Large intestine (tissue), 3 donors: ENCODE results near the gene SH3GL3. TPM values are rescaled to one million over a fixed set of nuclear protein-coding genes. Genes with fewer than 3 reads are reported as not detected.

Source experiments
- DNase-seq, 2 donors: peaks; one replicate each; pipeline versions ENCODE4 v3.0.0 to v3.0.0-alpha.2; 2013
- H3K27ac ChIP-seq: one replicate; pipeline ENCODE4 v1.5.1; 2013; ENCODE audit warnings: low read length
- H3K27me3 ChIP-seq: 2 replicates; pipeline ENCODE4 v1.6.1; 2013; ENCODE audit warnings: low read length; ENCODE audit not compliant: control insufficient read depth, insufficient read depth
- H3K36me3 ChIP-seq: 2 replicates; pipeline ENCODE4 v1.6.1; 2013; ENCODE audit warnings: low read length; ENCODE audit not compliant: control insufficient read depth, insufficient read depth
- H3K4me1 ChIP-seq: one replicate; pipeline ENCODE4 v1.6.1; 2013; ENCODE audit warnings: low read length; ENCODE audit not compliant: control insufficient read depth, insufficient read depth
- H3K4me3 ChIP-seq: one replicate; pipeline ENCODE4 v1.5.1; 2013; ENCODE audit warnings: low read length
- H3K9me3 ChIP-seq: one replicate; pipeline ENCODE4 v1.6.1; 2013; ENCODE audit warnings: mild to moderate bottlenecking, low read depth, low read length, moderate library complexity; ENCODE audit not compliant: control insufficient read depth
- WGBS: methylation state at CpG from one replicate; pipeline ENCODE4 v1.1.5; 2013; ENCODE audit warnings: low lambda C conversion rate; ENCODE audit not compliant: insufficient coverage; 5-methylcytosine and 5-hydroxymethylcytosine counted together
- polyA plus RNA-seq: library from polyadenylated mRNA; unstranded; fragments of 120-200 nt; gene quantifications from one replicate; pipeline ENCODE4 v1.2.1, GENCODE V29; 2013

Gene SH3GL3
- polyA plus RNA-seq, 1 donor, result 4.7 TPM

GRCh38 chr15:83498801-83499200 lies 51.7 kb downstream of the SH3GL3 start:
- H3K4me1 ChIP-seq, result no peaks in the 10 kb centered on the region
- H3K36me3 ChIP-seq, result no peaks in the 10 kb centered on the region
- H3K27me3 ChIP-seq, result no peaks in the 10 kb centered on the region
- WGBS, result 20% methylated on average over 1 of the region's 3 CpGs
- H3K4me3 ChIP-seq, result no peak overlapping the region
- no peak for DNase-seq
- no peak overlapping the region for H3K27ac ChIP-seq
- H3K9me3 ChIP-seq, result no peaks in the 10 kb centered on the region

DNA sequence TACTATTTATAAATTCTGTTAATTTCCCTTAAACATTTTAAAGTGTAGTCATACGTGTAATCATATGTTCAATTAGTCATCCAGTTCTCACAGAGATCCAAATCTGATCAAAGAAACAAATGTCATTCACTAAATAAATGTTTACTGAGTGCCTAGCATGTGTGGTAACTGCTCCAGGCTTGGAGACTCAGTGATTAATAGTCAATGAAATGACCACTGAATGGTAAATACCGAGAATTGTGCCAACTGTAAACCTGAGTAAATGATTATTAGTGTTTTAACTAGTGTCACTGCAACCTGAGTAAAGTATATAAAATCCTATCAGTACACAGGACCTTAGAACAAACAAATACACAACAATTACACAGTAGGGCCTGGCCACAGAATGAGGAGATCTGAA lies 52.3 kb downstream of the SH3GL3 start:
- H3K36me3 ChIP-seq, result no peaks in the 10 kb centered on the region
- no peak overlapping the region for H3K4me3 ChIP-seq
- H3K9me3 ChIP-seq, result no peaks in the 10 kb centered on the region
- DNase-seq, result no peak
- H3K27me3 ChIP-seq, result no peaks in the 10 kb centered on the region
- H3K27ac ChIP-seq, result no peak overlapping the region
- no peaks in the 10 kb centered on the region for H3K4me1 ChIP-seq
- WGBS, result 80% methylated on average over 1 of the region's 2 CpGs

- DNase-seq, result no peak
- Histone ChIP-seq H3K4me1 (no peaks in the 10 kb centered on the region), H3K27me3 (no peaks in the 10 kb centered on the region), H3K9me3 (no peaks in the 10 kb centered on the region), H3K36me3 (no peaks in the 10 kb centered on the region), H3K27ac (no peak overlapping the region), H3K4me3 (no peak overlapping the region)
- 89% methylated on average over 3 of the region's 4 CpGs for WGBS
Measured at GRCh38 chr15:83503595-83504364, 56.6 kb downstream of the SH3GL3 start.

- no peak overlapping the region for H3K27ac ChIP-seq
Measured at GRCh38 chr15:83504365-83504764, 57.2 kb downstream of the SH3GL3 start.

GRCh38 chr15:83510001-83510400 lies 62.9 kb downstream of the SH3GL3 start:
- no peaks in the 10 kb centered on the region for H3K36me3 ChIP-seq
- no peak for DNase-seq
- 90% methylated on average over 2 of the region's 4 CpGs for WGBS

More at GRCh38 chr15:83504365-83504764, 57.2 kb downstream of the SH3GL3 start:
- no peaks in the 10 kb centered on the region for H3K36me3 ChIP-seq
- DNase-seq, result no peak
- no peaks in the 10 kb centered on the region for H3K4me1 ChIP-seq
- no peaks in the 10 kb centered on the region for H3K27me3 ChIP-seq
- no peaks in the 10 kb centered on the region for H3K9me3 ChIP-seq
- no CpG with 5 or more reads among the region's 4 CpGs for WGBS
- H3K4me3 ChIP-seq, result no peak overlapping the region

GRCh38 chr15:83512459-83512858 lies 65.3 kb downstream of the SH3GL3 start:
- WGBS, result 37% methylated on average over 3 of the region's 8 CpGs
- no peaks in the 10 kb centered on the region for H3K36me3 ChIP-seq
- H3K27ac ChIP-seq, result no peak overlapping the region
- no peak for DNase-seq
- no peaks in the 10 kb centered on the region for H3K27me3 ChIP-seq
- H3K4me1 ChIP-seq, result no peaks in the 10 kb centered on the region
- H3K4me3 ChIP-seq, result no peak overlapping the region
- H3K9me3 ChIP-seq, result no peaks in the 10 kb centered on the region

More at GRCh38 chr15:83510001-83510400, 62.9 kb downstream of the SH3GL3 start:
- no peaks in the 10 kb centered on the region for H3K27me3 ChIP-seq
- no peak overlapping the region for H3K27ac ChIP-seq
- H3K4me3 ChIP-seq, result no peak overlapping the region
- H3K4me1 ChIP-seq, result no peaks in the 10 kb centered on the region
- no peaks in the 10 kb centered on the region for H3K9me3 ChIP-seq

- Histone ChIP-seq H3K36me3 (no peaks in the 10 kb centered on the region), H3K9me3 (no peaks in the 10 kb centered on the region), H3K4me3 (no peak overlapping the region), H3K27ac (no peak overlapping the region), H3K4me1 (no peaks in the 10 kb centered on the region), H3K27me3 (no peaks in the 10 kb centered on the region)
- no CpG with 5 or more reads among the region's 4 CpGs for WGBS
- DNase-seq, result no peak
Measured at GRCh38 chr15:83514584-83514983, 67.4 kb downstream of the SH3GL3 start.

DNA sequence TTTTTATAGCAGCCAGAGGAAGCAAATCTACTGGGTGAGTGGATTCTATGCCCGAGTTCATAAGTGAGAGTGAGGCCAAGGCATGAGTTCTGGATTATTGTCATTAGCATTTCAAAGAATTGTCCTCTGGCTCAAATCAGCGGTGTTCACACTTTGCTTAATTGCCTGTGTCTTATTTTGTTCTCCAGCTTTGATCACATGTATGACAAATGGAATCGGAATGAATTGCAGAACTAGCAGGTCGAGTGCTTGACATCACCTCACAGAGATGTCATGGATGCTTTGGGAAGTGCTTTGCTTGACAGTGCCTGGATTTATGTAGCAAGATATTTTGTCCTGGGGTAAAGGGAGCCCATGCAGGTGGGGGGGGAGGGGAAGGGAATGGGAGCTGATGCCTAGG lies 68.0 kb downstream of the SH3GL3 start:
- H3K36me3 ChIP-seq, result no peaks in the 10 kb centered on the region
- no CpG with 5 or more reads among the region's 4 CpGs for WGBS
- H3K27ac ChIP-seq, result no peak overlapping the region
- no peak overlapping the region for H3K4me3 ChIP-seq
- no peaks in the 10 kb centered on the region for H3K4me1 ChIP-seq
- H3K27me3 ChIP-seq, result no peaks in the 10 kb centered on the region
- DNase-seq, result no peak
- H3K9me3 ChIP-seq, result no peaks in the 10 kb centered on the region

DNA sequence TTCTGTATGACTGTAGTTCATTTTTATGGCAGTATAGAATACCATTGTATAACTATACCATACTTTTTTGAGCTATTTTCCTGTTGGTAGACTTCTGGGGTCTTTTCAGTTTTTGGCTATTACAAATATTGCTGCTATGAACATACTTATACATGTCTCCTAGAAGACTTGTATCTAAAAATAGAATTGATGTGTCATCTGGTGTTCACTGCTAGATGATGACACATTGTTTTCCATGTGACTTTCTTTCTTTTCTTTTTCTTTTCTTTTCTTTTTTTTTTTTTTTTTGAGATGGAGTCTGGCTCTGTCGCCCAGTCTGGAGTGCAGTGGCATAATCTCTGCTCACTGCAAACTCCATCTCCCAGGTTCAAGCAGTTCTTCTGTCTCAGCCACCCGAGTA lies 69.8 kb downstream of the SH3GL3 start:
- no peak for DNase-seq
- no peaks in the 10 kb centered on the region for H3K4me1 ChIP-seq
- no peaks in the 10 kb centered on the region for H3K9me3 ChIP-seq
- no CpG with 5 or more reads among the region's 2 CpGs for WGBS
- H3K27me3 ChIP-seq, result no peaks in the 10 kb centered on the region
- H3K27ac ChIP-seq, result no peak overlapping the region
- no peaks in the 10 kb centered on the region for H3K36me3 ChIP-seq
- no peak overlapping the region for H3K4me3 ChIP-seq

DNA sequence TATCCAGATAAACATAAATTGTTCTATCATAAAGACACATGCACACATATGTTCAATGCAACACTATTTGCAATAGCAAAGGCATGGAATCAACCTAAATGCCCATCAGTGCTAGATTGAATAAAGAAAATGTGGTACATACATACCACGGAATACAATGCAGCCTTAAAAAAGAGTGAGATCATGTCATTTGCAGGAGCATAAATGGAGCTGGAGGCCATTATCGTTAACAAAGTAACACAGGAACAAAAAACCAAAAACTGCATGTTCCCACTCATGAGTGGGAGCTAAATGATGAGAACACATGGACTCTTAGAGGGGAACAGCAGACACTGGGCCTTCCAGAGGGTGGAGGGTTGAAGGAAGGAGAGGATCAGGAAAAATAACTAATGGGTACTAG lies 79.2 kb downstream of the SH3GL3 start:
- 80% methylated on average over 2 of the region's 2 CpGs for WGBS
- Histone ChIP-seq H3K4me1 (no peaks in the 10 kb centered on the region), H3K27me3 (no peaks in the 10 kb centered on the region), H3K36me3 (no peaks in the 10 kb centered on the region), H3K9me3 (peaks cover 5% of the 10 kb centered on the region), H3K4me3 (no peak overlapping the region), H3K27ac (no peak overlapping the region)
- DNase-seq, result no peak

DNA sequence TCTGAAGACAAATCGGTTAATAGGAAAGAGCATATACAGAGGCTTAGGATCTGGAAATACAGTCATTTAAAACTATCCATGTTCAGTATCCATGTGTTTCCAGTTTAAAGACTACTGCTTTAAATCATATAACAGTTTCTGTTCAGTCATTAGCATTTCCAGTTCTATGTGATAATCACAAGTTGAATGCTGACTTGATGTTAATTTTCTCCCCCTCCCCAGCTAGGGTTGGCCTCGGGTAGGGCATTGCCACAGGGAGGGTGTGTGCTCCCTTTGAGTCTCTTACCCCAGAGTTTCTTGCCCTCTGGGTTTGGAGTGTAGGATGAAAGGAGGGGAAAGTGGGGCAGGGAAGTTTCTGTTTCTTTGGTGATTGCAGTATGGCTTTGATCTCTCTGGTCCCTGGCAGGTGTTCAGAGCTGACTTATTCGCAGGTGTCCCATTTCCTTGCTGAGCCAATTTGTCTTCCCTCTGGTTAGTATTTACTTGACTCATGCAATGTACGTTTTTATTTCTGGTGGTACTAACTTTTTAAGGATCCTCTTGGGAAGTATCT lies 86.3 kb downstream of the SH3GL3 start:
- H3K27me3 ChIP-seq, result no peaks in the 10 kb centered on the region
- no peak overlapping the region for H3K4me3 ChIP-seq
- H3K27ac ChIP-seq, result no peak overlapping the region
- DNase-seq, result no peak
- no peaks in the 10 kb centered on the region for H3K4me1 ChIP-seq
- no peaks in the 10 kb centered on the region for H3K36me3 ChIP-seq
- no CpG with 5 or more reads among the region's 4 CpGs for WGBS
- H3K9me3 ChIP-seq, result peaks cover 5% of the 10 kb centered on the region
